ENCODE results near the gene COL15A1.

Gene COL15A1

GRCh38 chr9:98923451-98924123 lies 20.1 kb upstream of the COL15A1 start:
- no peak for TF ChIP-seq CTCF (IDR thresholded peaks at IDR 0.05; ENCODE audit: borderline replicate concordance, insufficient read depth, low read depth, low read length)
- no peak overlapping the region for H3K4me3 ChIP-seq (ENCODE audit: low read depth, low read length)

GRCh38 chr9:98924946-98925820 lies 18.5 kb upstream of the COL15A1 start:
- no peak overlapping the region for H3K4me3 ChIP-seq (ENCODE audit: low read depth, low read length)
- no peak for TF ChIP-seq CTCF (IDR thresholded peaks at IDR 0.05; ENCODE audit: borderline replicate concordance, insufficient read depth, low read depth, low read length)

GRCh38 chr9:98925956-98926355 lies 17.8 kb upstream of the COL15A1 start:
- no peak for TF ChIP-seq CTCF (IDR thresholded peaks at IDR 0.05; ENCODE audit: borderline replicate concordance, insufficient read depth, low read depth, low read length)
- H3K4me3 ChIP-seq (ENCODE audit: low read depth, low read length): no peak overlapping the region

GRCh38 chr9:98927724-98928123 lies 16.0 kb upstream of the COL15A1 start:
- no peak for TF ChIP-seq CTCF (IDR thresholded peaks at IDR 0.05; ENCODE audit: borderline replicate concordance, insufficient read depth, low read depth, low read length)
- no peak overlapping the region for H3K4me3 ChIP-seq (ENCODE audit: low read depth, low read length)

- no peak for TF ChIP-seq CTCF (IDR thresholded peaks at IDR 0.05; ENCODE audit: borderline replicate concordance, insufficient read depth, low read depth, low read length)
- no peak overlapping the region for H3K4me3 ChIP-seq (ENCODE audit: low read depth, low read length)
These were observed 14.6 kb upstream of the COL15A1 start for GRCh38 chr9:98929071-98929470.

- TF ChIP-seq CTCF (IDR thresholded peaks at IDR 0.05; ENCODE audit: borderline replicate concordance, insufficient read depth, low read depth, low read length): no peak
- no peak overlapping the region for H3K4me3 ChIP-seq (ENCODE audit: low read depth, low read length)
These were observed 13.8 kb upstream of the COL15A1 start for GRCh38 chr9:98929895-98930341.
